Testis (tissue), 3 donors: ENCODE data around the gene EXOSC6. TPM values are rescaled to one million over a fixed set of nuclear protein-coding genes. Genes with fewer than 3 reads are reported as not detected.
A peak's percentile ranks its signal among the peaks of the same experiment; 100 is the strongest.

ENCODE experiments used
- DNase-seq: peaks from one replicate; pipeline ENCODE4 v3.0.0-alpha.2; 2019
- H3K27ac ChIP-seq, 2 donors: fragments of 200-600 bp; sonication (generic); one replicate each; pipeline ENCODE4 v1.5.1; 2019
- H3K27me3 ChIP-seq: fragments of 200-600 bp; sonication (generic); one replicate; pipeline ENCODE4 v1.5.1; 2019
- H3K36me3 ChIP-seq: fragments of 200-600 bp; sonication (generic); one replicate; pipeline ENCODE4 v1.5.1; 2017; ENCODE audit warnings: low read depth; ENCODE audit errors: missing control alignments
- H3K4me1 ChIP-seq: fragments of 200-600 bp; sonication (generic); one replicate; pipeline ENCODE4 v1.5.1; 2019
- H3K4me3 ChIP-seq, 2 donors: fragments of 200-600 bp; sonication (generic); one replicate each; pipeline ENCODE4 v1.5.1; 2017 to 2019
- H3K9me3 ChIP-seq: fragments of 200-600 bp; sonication (generic); one replicate; pipeline ENCODE4 v1.5.1; 2017
- CTCF ChIP-seq, 3 experiments: fragments of 450-650 bp in 2 of 3; fragments of 200-600 bp in 1 of 3; sonication (generic) in 1 of 3; IDR thresholded peaks; one replicate each; pipeline ENCODE4 v1.5.1; 2016 to 2019; ENCODE audit warnings: antibody characterized with exemption in 3 of 3, mild to moderate bottlenecking in 2 of 3, moderate library complexity in 1 of 3
- POLR2A ChIP-seq: fragments of 450-650 bp; IDR thresholded peaks from one replicate; pipeline ENCODE4 v1.6.1; 2017; ENCODE audit warnings: antibody characterized with exemption, mild to moderate bottlenecking, moderate library complexity
- WGBS, 2 donors: methylation state at CpG; one replicate each; pipeline ENCODE4 v1.1.5; 2018; 5-methylcytosine and 5-hydroxymethylcytosine counted together
- intact Hi-C: fragments of 100-400 bp; cut with DNase I; formaldehyde crosslinking; loops from one replicate; pipeline ENCODE4 v1.15.1; 2023; ENCODE audit warnings: low total_unique reads
- polyA plus RNA-seq: library from polyadenylated mRNA; stranded (reverse); fragments of 350-450 nt; fragmentation: Illumina TruSeq; extraction: RNeasy Lipid Tissue Mini Kit (QIAGEN cat#74804); gene quantifications from one replicate; pipeline ENCODE4 v1.2.3, GENCODE V29; 2014; ENCODE audit warnings: low read depth, low replicate concordance; ENCODE audit not compliant: insufficient read depth
- total RNA-seq, 2 donors: library from RNA; depleted of rRNA; stranded (reverse); fragments of >200 nt; gene quantifications; one replicate each; pipeline ENCODE4 v1.2.3, GENCODE V29; 2016

The EXOSC6 gene
- total and polyA plus RNA-seq, 3 donors from 2014 or later = 9.4 to 38.6 (median 33.6) TPM

- no peak for DNase-seq
- 93 to 95% methylated on average over 9 of the region's 9 CpGs for WGBS, 2 donors
- no peaks in the 10 kb centered on the region for H3K36me3 ChIP-seq
- H3K4me3 ChIP-seq = no peak overlapping the region
- H3K27ac ChIP-seq = no peak overlapping the region
- H3K9me3 ChIP-seq = no peaks in the 10 kb centered on the region
- intact Hi-C loops = no loop called here
- no peak for TF ChIP-seq POLR2A
- H3K4me1 ChIP-seq = peaks cover 6% of the 10 kb centered on the region
- H3K27me3 ChIP-seq = no peaks in the 10 kb centered on the region
These were observed 3.8 kb upstream of the EXOSC6 start for GRCh38 chr16:70255574-70255973.

GRCh38 chr16:70254965-70255286, 3.2 kb upstream of the EXOSC6 start:
- Histone ChIP-seq H3K4me3 (no peak overlapping the region), H3K36me3 (no peaks in the 10 kb centered on the region), H3K4me1 (peaks cover 12% of the 10 kb centered on the region), H3K27ac (no peak overlapping the region), H3K9me3 (no peaks in the 10 kb centered on the region), H3K27me3 (no peaks in the 10 kb centered on the region)
- intact Hi-C loops = no loop called here
- TF ChIP-seq POLR2A (no peak), CTCF (IDR thresholded peaks at IDR 0.05) (no peak)
- WGBS, 2 donors = 94 to 97% methylated on average over 9 to 12 of the region's 12 CpGs
- no peak for DNase-seq

- Histone ChIP-seq H3K4me1 (peaks cover 18% of the 10 kb centered on the region), H3K4me3 (no peak overlapping the region), H3K36me3 (no peaks in the 10 kb centered on the region), H3K27ac (no peak overlapping the region), H3K27me3 (no peaks in the 10 kb centered on the region), H3K9me3 (no peaks in the 10 kb centered on the region)
- TF ChIP-seq POLR2A = no peak
- TF ChIP-seq CTCF (IDR thresholded peaks at IDR 0.05) = no peak
- intact Hi-C loops = no loop called here
- WGBS, 2 donors = 86 to 89% methylated on average over 7 to 8 of the region's 9 CpGs
- DNase-seq = no peak
These were observed 2.6 kb upstream of the EXOSC6 start for GRCh38 chr16:70254180-70254964.

- intact Hi-C loops = no loop called here
- Histone ChIP-seq H3K4me3 (no peak overlapping the region), H3K9me3 (no peaks in the 10 kb centered on the region), H3K36me3 (no peaks in the 10 kb centered on the region), H3K27ac (no peak overlapping the region), H3K4me1 (peaks cover 19% of the 10 kb centered on the region), H3K27me3 (no peaks in the 10 kb centered on the region)
- WGBS, 2 donors = 59 to 77% methylated on average over 9 to 16 of the region's 16 CpGs
- peak; percentile 41 for DNase-seq
- TF ChIP-seq POLR2A = no peak
- peak; percentile 14 to 57 (median 42) for TF ChIP-seq CTCF (IDR thresholded peaks at IDR 0.05)
These were observed 1.8 kb upstream of the EXOSC6 start for GRCh38 chr16:70253291-70254106.

GRCh38 chr16:70252355-70252988, 732 bp upstream of the EXOSC6 start:
- H3K4me1 ChIP-seq = peaks cover 19% of the 10 kb centered on the region
- intact Hi-C loops = no loop called here
- DNase-seq = peak; percentile 52
- no peaks in the 10 kb centered on the region for H3K9me3 ChIP-seq
- H3K4me3 ChIP-seq = peak overlapping the region in 1 of 2 donors; percentile 74
- H3K36me3 ChIP-seq = no peaks in the 10 kb centered on the region
- no peaks in the 10 kb centered on the region for H3K27me3 ChIP-seq
- no peak for TF ChIP-seq POLR2A
- peak in 2 of 3 experiments; percentile 16 to 33 for TF ChIP-seq CTCF (IDR thresholded peaks at IDR 0.05)
- no peak overlapping the region for H3K27ac ChIP-seq
- 56 to 60% methylated on average over 21 of the region's 21 CpGs for whole genome bisulfite sequencing, 2 donors
